ENCODE measurements around the gene NSUN7.

The NSUN7 gene

DNA sequence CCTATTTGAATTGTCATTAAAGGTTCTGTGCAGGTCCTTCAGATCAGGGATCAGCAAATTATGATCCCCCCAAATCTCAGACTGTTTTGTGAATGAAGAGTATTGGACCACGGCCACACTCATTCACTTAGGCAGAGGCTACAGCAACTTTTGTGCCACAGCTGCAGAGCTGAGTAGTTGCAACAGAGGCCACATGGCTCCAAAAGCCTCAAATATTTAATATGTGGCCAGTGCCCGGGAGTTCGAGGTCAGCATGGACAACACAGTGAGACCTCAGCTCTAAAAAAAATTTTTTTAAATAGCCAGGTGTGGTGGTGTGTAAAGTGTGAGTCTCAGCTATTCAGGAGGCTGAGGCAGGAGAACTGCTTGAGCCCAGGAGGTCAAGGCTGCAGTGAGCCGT lies 100.7 kb downstream of the NSUN7 start:
- DNase-seq, result no peak

DNA sequence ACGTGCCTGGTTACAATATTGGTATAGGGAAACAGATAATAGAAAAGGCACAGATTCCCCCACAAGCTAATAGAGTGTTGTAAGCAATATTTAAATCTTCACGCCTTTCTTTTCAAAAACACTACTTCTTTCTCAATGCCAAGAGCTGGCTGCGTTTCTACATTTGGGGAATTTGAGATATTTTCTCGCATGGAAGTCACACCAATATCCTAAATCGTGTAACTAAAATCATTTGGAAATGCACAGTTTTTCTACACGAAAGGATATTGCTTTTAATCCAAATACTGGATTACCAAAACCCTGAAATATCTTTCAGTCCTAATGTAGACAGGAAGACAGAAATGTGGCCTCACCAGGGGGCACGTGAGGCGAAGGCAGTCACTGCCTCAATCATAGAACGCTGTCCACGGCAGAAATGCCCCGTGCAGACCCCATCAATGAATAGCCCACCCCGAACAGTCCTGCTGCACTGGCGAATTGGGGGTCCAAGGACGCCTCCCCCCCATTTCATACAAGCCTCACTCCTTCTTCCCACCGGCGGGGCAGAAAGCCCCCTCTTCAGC lies 106.6 kb downstream of the NSUN7 start:
- no peak for DNase-seq

DNA sequence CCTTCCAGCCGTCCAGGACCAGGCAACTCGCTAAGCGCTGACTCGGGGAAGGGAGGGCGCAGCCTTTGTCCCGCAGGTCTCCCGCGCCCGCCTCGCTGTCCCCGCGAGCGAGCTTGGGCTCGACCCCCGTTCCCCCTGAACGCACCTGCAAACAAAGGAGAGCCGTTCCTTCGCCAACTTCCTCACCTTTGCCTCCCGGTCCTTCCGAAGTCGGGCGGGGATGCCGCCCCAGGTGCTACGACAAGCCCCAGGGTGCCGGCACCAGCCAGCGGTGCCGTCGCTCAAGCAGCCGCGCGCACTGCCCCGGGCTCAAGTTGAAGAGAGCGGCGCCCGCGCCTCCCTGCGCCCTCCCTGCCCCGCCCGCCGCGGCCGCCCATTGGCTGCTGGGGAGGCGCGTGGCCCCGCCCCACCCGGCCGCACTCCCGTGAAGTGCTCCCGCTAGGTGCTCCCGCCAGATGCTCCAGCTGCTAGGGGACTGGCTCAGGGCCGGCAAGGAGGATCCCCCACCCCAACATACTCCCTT lies 107.1 kb downstream of the NSUN7 start:
- DNase-seq, result peak; percentile 28

DNA sequence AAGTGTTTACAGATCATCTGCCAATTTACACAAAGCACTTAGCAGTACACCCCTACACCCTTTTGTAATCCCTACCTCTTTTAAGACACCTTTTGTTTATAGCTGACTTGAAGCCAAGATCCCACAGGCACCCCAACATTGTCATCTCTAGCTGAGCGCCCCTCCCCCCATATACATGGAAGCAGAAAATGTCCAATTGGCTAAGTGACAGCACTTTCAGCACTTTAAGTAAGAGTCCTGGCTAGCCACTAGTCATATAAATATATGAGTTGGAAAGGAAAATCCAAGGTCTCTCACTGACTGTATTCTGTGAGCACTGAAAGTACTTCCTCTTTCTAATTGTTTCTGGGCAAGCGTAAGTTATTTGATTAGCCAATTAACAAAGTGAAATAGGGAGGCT lies 108.2 kb downstream of the NSUN7 start:
- no peak for DNase-seq

DNA sequence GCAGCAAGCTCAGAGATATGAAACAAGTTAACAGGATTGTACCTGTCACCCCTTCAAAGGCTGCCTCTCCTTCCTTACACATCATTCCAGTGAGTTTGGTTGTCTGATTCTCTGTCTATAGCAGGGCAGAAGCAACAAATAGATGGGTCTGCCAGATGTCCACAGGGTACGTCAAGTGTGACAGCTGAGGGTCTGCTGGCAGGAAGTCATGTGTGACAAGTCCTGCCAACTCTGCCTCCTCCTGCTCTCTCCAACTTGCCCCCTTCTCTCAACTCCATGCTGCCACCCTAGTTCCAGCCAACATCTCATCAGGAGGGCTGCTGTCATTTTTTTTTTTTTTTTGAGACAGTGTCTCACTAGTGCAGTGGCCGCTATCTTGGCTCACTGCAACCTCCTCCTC lies 109.2 kb downstream of the NSUN7 start:
- no peak for DNase-seq

Data from CD4-positive, alpha-beta T cell treated with Interleukin-12 subunit alpha and Interleukin-12 subunit beta, for 1 hour (primary cell).